Tibial nerve (tissue), 3 donors: Measurements from ENCODE around the gene RBL2.

Source experiments
- CTCF ChIP-seq, 5 experiments: fragments of 200-600 bp in 3 of 5; fragments of 450-650 bp in 2 of 5; sonication (generic) in 3 of 5; IDR thresholded peaks; one replicate each; pipeline ENCODE4 v1.5.1; 2016 to 2019; ENCODE audit warnings: antibody characterized with exemption in 5 of 5, mild to moderate bottlenecking in 3 of 5, moderate library complexity in 2 of 5
- POLR2A ChIP-seq, 2 donors: fragments of 450-650 bp; IDR thresholded peaks; one replicate each; pipeline ENCODE4 v1.6.1; 2017; ENCODE audit warnings: antibody characterized with exemption in 2 of 2, mild to moderate bottlenecking in 2 of 2, moderate library complexity in 2 of 2

GRCh38 chr16:53506254-53506653, 72.0 kb downstream of the RBL2 start:
- no peak for TF ChIP-seq CTCF (IDR thresholded peaks at IDR 0.05)
- TF ChIP-seq POLR2A (IDR thresholded peaks at IDR 0.05): no peak
